IMR-90 (cell line): ENCODE results near the gene ADAM15. TPM values are rescaled to one million over a fixed set of nuclear protein-coding genes. Genes with fewer than 3 reads are reported as not detected.

ENCODE experiments used
- ATAC-seq: fragments of 200-7000 bp; cut with Tn5 transposase; 2 replicates; pipeline ENCODE4 v1.9.1; 2020; ENCODE audit warnings: low read depth, mild to moderate bottlenecking, moderate library complexity
- BruUV-seq: library from RNA; stranded (reverse); fragments of 400-500 nt; replicated peaks from 2 replicates; lab custom pipeline; 2021; lab: Mats Ljungman, UMichigan
- CTCF ChIA-PET: fragments of 300-600 bp; formaldehyde crosslinking; extraction: SDS; loops from one replicate; lab custom pipeline; 2021; ENCODE audit warnings: antibody characterized with exemption; lab: Yijun Ruan, JAX
- POLR2A ChIA-PET: fragments of 300-600 bp; sonication (Branson Sonifier 250); formaldehyde crosslinking; loops from one replicate; lab custom pipeline; 2022; ENCODE audit warnings: antibody characterized with exemption; ENCODE audit not compliant: unreplicated experiment; lab: Charles Lee
- DNase-seq: peaks from one replicate; pipeline ENCODE4 v3.0.0; 2013
- H2AFZ ChIP-seq: replicated peaks from 2 replicates; pipeline ENCODE3; 2013; ENCODE audit warnings: low read length, mild to moderate bottlenecking; ENCODE audit not compliant: poor library complexity
- H2AK5ac ChIP-seq: 2 replicates; pipeline ENCODE4 v1.6.1; 2013; ENCODE audit warnings: low read depth, low read length, inconsistent platforms
- H2AK9ac ChIP-seq: replicated peaks from 2 replicates; pipeline ENCODE3; 2013; ENCODE audit warnings: mild to moderate bottlenecking, low read depth, low read length, moderate library complexity; ENCODE audit not compliant: poor library complexity
- H2BK120ac ChIP-seq: 2 replicates; pipeline ENCODE4 v1.6.1; 2013; ENCODE audit warnings: low read depth, low read length, inconsistent platforms
- H2BK15ac ChIP-seq: 3 replicates; pipeline ENCODE4 v1.6.1; 2013; ENCODE audit warnings: low read depth, low read length, inconsistent platforms
- H2BK20ac ChIP-seq: 2 replicates; pipeline ENCODE4 v1.6.1; 2013; ENCODE audit warnings: low read depth, mild to moderate bottlenecking, inconsistent platforms, low read length, moderate library complexity
- H2BK5ac ChIP-seq: 2 replicates; pipeline ENCODE4 v1.6.1; 2013; ENCODE audit warnings: mild to moderate bottlenecking, low read depth, low read length, inconsistent platforms; ENCODE audit not compliant: poor library complexity, severe bottlenecking
- H3K14ac ChIP-seq: replicated peaks from 2 replicates; pipeline ENCODE4 v1.6.1; 2013; ENCODE audit warnings: low read depth, low read length, inconsistent platforms
- H3K18ac ChIP-seq: 2 replicates; pipeline ENCODE4 v1.6.1; 2013; ENCODE audit warnings: low read depth, low read length, control low read depth
- H3K23ac ChIP-seq: 2 replicates; pipeline ENCODE4 v1.6.1; 2013; ENCODE audit warnings: low read depth, low read length, inconsistent platforms
- H3K27ac ChIP-seq: 2 replicates; pipeline ENCODE4 v1.5.1; 2013; ENCODE audit warnings: mild to moderate bottlenecking, control low read depth, low read length; ENCODE audit not compliant: insufficient read depth
- H3K27me3 ChIP-seq: 2 replicates; pipeline ENCODE4 v1.6.1; 2013; ENCODE audit warnings: low read length; ENCODE audit not compliant: control insufficient read depth, insufficient read depth
- H3K36me3 ChIP-seq: 2 replicates; pipeline ENCODE4 v1.6.1; 2013; ENCODE audit warnings: low read length, mixed read lengths; ENCODE audit not compliant: control insufficient read depth, insufficient read depth
- H3K4ac ChIP-seq: 2 replicates; pipeline ENCODE4 v1.6.1; 2013; ENCODE audit warnings: low read depth, low read length, inconsistent platforms
- H3K4me1 ChIP-seq: 2 replicates; pipeline ENCODE4 v1.6.1; 2013; ENCODE audit warnings: low read length, mixed read lengths; ENCODE audit not compliant: control insufficient read depth, insufficient read depth
- H3K4me2 ChIP-seq: 2 replicates; pipeline ENCODE4 v1.6.1; 2013; ENCODE audit warnings: low read depth, mild to moderate bottlenecking, control low read depth, low read length, moderate library complexity
- H3K4me3 ChIP-seq: 2 replicates; pipeline ENCODE4 v1.5.1; 2013; ENCODE audit warnings: low read depth, mild to moderate bottlenecking, control low read depth, low read length, moderate library complexity; ENCODE audit not compliant: insufficient read depth
- H3K56ac ChIP-seq: 2 replicates; pipeline ENCODE4 v1.6.1; 2013; ENCODE audit warnings: low read length, inconsistent platforms; ENCODE audit not compliant: insufficient read depth; ENCODE audit errors: extremely low read depth
- H3K79me1 ChIP-seq, 2 experiments: 2 replicates each; pipeline ENCODE4 v1.6.1; 2013; ENCODE audit warnings: low read length in 2 of 2, inconsistent platforms in 1 of 2, low read depth in 1 of 2
- H3K9ac ChIP-seq: 2 replicates; pipeline ENCODE4 v1.6.1; 2013; ENCODE audit warnings: low read depth, low read length, control low read depth
- H3K9me1 ChIP-seq: 2 replicates; pipeline ENCODE4 v1.6.1; 2013; ENCODE audit warnings: low read length, inconsistent platforms; ENCODE audit not compliant: insufficient read depth
- H3K9me3 ChIP-seq: 2 replicates; pipeline ENCODE4 v1.6.1; 2013; ENCODE audit warnings: low read length; ENCODE audit not compliant: control insufficient read depth, insufficient read depth
- H4K20me1 ChIP-seq: 2 replicates; pipeline ENCODE4 v1.6.1; 2013; ENCODE audit warnings: low read length, inconsistent platforms; ENCODE audit not compliant: insufficient read depth
- H4K5ac ChIP-seq: 2 replicates; pipeline ENCODE4 v1.6.1; 2013; ENCODE audit warnings: mild to moderate bottlenecking, low read depth, low read length, control low read depth
- H4K8ac ChIP-seq, 2 experiments: 2 replicates each; pipeline ENCODE4 v1.6.1; 2013; ENCODE audit warnings: low read depth in 2 of 2, low read length in 2 of 2, control low read depth in 1 of 2, inconsistent platforms in 1 of 2
- H4K91ac ChIP-seq: 2 replicates; pipeline ENCODE4 v1.6.1; 2013; ENCODE audit warnings: low read depth, low read length, inconsistent platforms; ENCODE audit not compliant: insufficient read depth
- BHLHE40 ChIP-seq: fragments of 150-350 bp; IDR thresholded peaks from 2 replicates; pipeline ENCODE4 v1.6.1; 2016; ENCODE audit warnings: mild to moderate bottlenecking, low read depth, low read length
- CEBPB ChIP-seq: IDR thresholded peaks from 2 replicates; pipeline ENCODE4 v1.6.1; 2012; ENCODE audit warnings: low read depth, low read length, improper control_type of control experiment
- FOS ChIP-seq: fragments of 150-350 bp; IDR thresholded peaks from 2 replicates; pipeline ENCODE4 v1.6.1; 2016; ENCODE audit warnings: low read depth, low read length
- MAFK ChIP-seq: IDR thresholded peaks from 2 replicates; pipeline ENCODE4 v1.6.1; 2012; ENCODE audit warnings: low read depth, low read length, improper control_type of control experiment
- MAZ ChIP-seq: IDR thresholded peaks from 2 replicates; pipeline ENCODE4 v1.6.1; 2012; ENCODE audit warnings: low read depth, mild to moderate bottlenecking, low read length, improper control_type of control experiment, moderate library complexity, borderline replicate concordance
- POLR2A ChIP-seq: IDR thresholded peaks from 2 replicates; pipeline ENCODE4 v1.6.1; 2012; ENCODE audit warnings: mild to moderate bottlenecking, low read depth, low read length
- RCOR1 ChIP-seq: IDR thresholded peaks from 2 replicates; pipeline ENCODE4 v1.6.1; 2012; ENCODE audit warnings: mild to moderate bottlenecking, low read length, improper control_type of control experiment; ENCODE audit not compliant: insufficient replicate concordance
- RFX5 ChIP-seq: IDR thresholded peaks from 2 replicates; pipeline ENCODE4 v1.8.0; 2012; ENCODE audit warnings: low read depth, mild to moderate bottlenecking, low read length, moderate library complexity
- SMC3 ChIP-seq: fragments of 150-350 bp; IDR thresholded peaks from 2 replicates; pipeline ENCODE4 v1.6.1; 2016; ENCODE audit warnings: low read depth, mild to moderate bottlenecking, antibody characterized with exemption, low read length, moderate library complexity
- WGBS, 2 experiments: methylation state at CpG; one replicate each; pipeline versions ENCODE4 v1.1.5 to v1.1.7; 2013; ENCODE audit warnings: missing lambda C conversion rate in 2 of 2; ENCODE audit not compliant: insufficient read length in 1 of 2; ENCODE audit errors: extremely low coverage in 2 of 2; 5-methylcytosine and 5-hydroxymethylcytosine counted together
- dilution Hi-C: fragments of 300-500 bp; cut with HindIII; formaldehyde crosslinking; loops from one replicate; pipeline ENCODE4 v1.14.3; 2018; ENCODE audit warnings: low sequenced_read_pairs; ENCODE audit not compliant: unreplicated experiment
- in situ Hi-C: fragments of 300-500 bp; cut with MboI; formaldehyde crosslinking; loops from 3 replicates; pipeline ENCODE4 v1.14.3; 2019; ENCODE audit warnings: low sequenced_read_pairs, inconsistent platforms, mixed read lengths
- intact Hi-C: fragments of 100-400 bp; cut with micrococcal nuclease; formaldehyde crosslinking; loops from 2 replicates; pipeline ENCODE4 v1.10.0; 2022
- polyA plus RNA-seq, 3 experiments: library from polyadenylated mRNA; depleted of rRNA; stranded (reverse); fragments of >200 nt; gene quantifications; 2 replicates each; pipeline ENCODE4 v1.2.3, GENCODE V29; 2012; ENCODE audit warnings: low replicate concordance in 1 of 3
- total RNA-seq: library from RNA; depleted of rRNA; stranded (reverse); fragments of >200 nt; gene quantifications from 2 replicates; pipeline ENCODE4 v1.2.3, GENCODE V29; 2012
- TF ChIP-seq, protein P1 (sequence below): conservative IDR thresholded peaks from 2 replicates; pipeline ENCODE4 v1.5.1; 2012; ENCODE audit warnings: mild to moderate bottlenecking, low read depth, low read length, improper control_type of control experiment
- TF ChIP-seq, protein P2 (sequence below): fragments of 150-350 bp; IDR thresholded peaks from 2 replicates; pipeline ENCODE4 v1.6.1; 2016; ENCODE audit warnings: low read depth, mild to moderate bottlenecking, low read length, moderate library complexity, borderline replicate concordance

Gene ADAM15
- total and polyA plus RNA-seq, 2 of the 4 experiments (the other 2 are of a cell fraction), result 25.6 to 52.4 TPM

DNA sequence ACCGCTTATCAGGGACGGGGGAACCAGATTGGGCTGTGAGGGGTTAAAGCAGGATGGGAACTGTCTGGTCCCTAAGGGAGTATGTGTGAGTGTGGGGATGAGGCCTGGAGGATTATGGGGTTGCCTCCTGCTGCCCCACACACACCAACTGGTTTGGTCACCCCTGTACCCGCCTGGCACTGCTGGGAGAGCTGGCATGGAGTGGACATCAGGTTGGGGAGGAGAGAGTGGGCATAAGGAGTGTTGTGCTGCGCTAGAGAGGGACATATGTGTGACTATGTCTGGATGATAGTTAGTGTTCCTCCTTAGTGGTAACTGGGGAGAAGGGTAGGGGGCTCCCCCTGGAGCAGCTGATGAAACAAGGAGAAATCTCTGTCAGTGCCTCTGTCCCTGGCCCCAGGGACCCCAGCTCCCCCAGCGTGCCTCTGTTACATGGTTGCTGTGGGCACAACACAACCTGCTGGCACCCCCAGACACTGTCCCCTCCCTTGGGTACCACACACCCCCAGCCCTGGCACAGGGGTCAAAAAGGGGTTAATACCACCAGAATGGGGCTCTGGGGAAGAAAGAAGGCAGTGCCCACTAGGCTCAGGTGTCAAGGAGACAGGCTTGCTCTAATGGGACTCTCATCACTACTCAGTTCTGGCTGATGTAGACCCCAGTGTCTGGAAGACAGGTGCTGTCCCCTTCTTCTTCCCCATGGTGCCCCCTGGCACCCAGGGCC, 46.6 kb upstream of the ADAM15 start (continued):
- no peak for TF ChIP-seq CEBPB
- no peak for TF ChIP-seq FOS

DNA sequence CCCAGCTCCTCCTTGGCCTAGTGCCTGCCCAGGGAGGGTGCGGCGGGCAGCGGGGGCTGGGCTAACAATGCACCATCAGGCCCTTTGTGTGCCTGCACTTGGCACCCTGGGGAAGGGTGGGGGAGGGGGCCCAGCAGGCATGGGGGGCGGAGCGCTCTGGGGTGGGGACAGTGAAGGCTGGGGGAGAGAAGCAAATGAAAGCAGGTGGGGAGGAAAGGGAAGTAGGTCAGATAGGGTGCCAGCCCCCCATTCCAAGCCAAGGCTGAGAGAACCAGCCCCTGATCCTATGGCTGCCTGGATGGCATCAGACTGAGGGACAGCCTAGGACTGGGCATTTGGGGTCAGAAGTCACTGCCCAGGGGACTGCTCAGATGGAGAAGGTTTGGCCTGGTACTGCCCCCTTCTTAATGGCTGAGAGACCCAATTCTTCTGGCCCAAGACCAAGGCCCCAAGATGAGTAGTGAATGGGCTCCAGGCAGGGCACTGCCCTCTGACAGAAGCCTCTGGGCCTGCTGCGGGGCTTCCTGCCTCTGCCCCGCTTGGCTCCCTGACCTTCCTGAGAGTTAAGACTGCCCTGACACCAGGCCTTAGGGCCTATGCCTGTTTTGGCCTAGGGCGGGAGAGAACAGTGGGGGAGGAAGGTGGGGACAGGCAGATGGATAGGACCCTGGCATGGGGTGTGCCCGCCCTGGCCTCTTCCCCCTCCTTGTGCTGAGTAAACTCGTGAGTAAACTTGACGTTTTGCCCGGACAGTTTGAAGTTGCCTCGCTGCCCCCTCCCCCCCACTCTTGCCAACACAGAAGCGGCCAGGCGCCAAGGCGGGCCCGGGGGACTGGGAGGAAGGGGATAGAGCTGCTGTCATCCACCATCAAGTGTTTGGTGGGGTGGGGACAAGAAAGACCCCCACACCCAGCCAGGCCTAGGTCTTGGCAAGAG, 45.8 kb upstream of the ADAM15 start:
- no peak overlapping the region for H2BK20ac ChIP-seq
- no peak overlapping the region for H3K14ac ChIP-seq
- no peak overlapping the region for H4K5ac ChIP-seq
- H3K4me1 ChIP-seq, result peaks cover 13% of the 10 kb centered on the region
- 100% methylated on average over 1 of the region's 17 CpGs; no CpG with 5 or more reads in 1 of the 2 experiments for WGBS, 2 experiments
- H4K91ac ChIP-seq, result peak overlapping the region; percentile 98; the same call in 1 of the 2 replicates
- H3K36me3 ChIP-seq, result peaks cover 2% of the 10 kb centered on the region
- no peak overlapping the region for H3K18ac ChIP-seq
- no peak overlapping the region for H3K4me3 ChIP-seq
- DNase-seq, result no peak
- H3K9ac ChIP-seq, result no peak overlapping the region
- ATAC-seq, result no peak
- dilution Hi-C loops (no loop called here), in situ Hi-C loops (no loop called here), intact Hi-C loops (no loop called here)
- H2AK9ac ChIP-seq, result peak overlapping the region; percentile 99
- H2AK5ac ChIP-seq, result peak overlapping the region; percentile 99
- H3K27me3 ChIP-seq, result no peaks in the 10 kb centered on the region
- no peak overlapping the region for H2BK120ac ChIP-seq
- H3K56ac ChIP-seq, result no peak overlapping the region
- peak overlapping the region; percentile 7 for H2AFZ ChIP-seq
- no TSS peak for BruUV-seq
- peaks cover 4% of the 10 kb centered on the region; the same call in 1 of the 2 replicates for H4K20me1 ChIP-seq
- H2BK5ac ChIP-seq, result peak overlapping the region; percentile 12
- ChIA-PET POLR2A (no interaction called here), CTCF (no interaction called here)
- no peak overlapping the region; the same call in 1 of the 2 replicates for H3K23ac ChIP-seq
- no peaks in the 10 kb centered on the region for H3K9me3 ChIP-seq
- peak overlapping the region; percentile 99; the same call in 1 of the 2 replicates for H3K4ac ChIP-seq
- H4K8ac ChIP-seq, result peak overlapping the region in 1 of 2 experiments; percentile 92; a peak in 1 of 4 replicates
- H3K9me1 ChIP-seq, result peaks cover 12% of the 10 kb centered on the region
- H3K27ac ChIP-seq, result no peak overlapping the region
- no peak overlapping the region for H3K4me2 ChIP-seq
- no peak overlapping the region for H2BK15ac ChIP-seq
- peaks cover 14 to 67% of the 10 kb centered on the region in 2 experiments for H3K79me1 ChIP-seq
- TF ChIP-seq SMC3 (no peak), BHLHE40 (no peak), MAZ (no peak), MAFK (no peak), POLR2A (no peak), RCOR1 (no peak), RFX5 (no peak), FOS (no peak)
- TF ChIP-seq, protein P1, sequence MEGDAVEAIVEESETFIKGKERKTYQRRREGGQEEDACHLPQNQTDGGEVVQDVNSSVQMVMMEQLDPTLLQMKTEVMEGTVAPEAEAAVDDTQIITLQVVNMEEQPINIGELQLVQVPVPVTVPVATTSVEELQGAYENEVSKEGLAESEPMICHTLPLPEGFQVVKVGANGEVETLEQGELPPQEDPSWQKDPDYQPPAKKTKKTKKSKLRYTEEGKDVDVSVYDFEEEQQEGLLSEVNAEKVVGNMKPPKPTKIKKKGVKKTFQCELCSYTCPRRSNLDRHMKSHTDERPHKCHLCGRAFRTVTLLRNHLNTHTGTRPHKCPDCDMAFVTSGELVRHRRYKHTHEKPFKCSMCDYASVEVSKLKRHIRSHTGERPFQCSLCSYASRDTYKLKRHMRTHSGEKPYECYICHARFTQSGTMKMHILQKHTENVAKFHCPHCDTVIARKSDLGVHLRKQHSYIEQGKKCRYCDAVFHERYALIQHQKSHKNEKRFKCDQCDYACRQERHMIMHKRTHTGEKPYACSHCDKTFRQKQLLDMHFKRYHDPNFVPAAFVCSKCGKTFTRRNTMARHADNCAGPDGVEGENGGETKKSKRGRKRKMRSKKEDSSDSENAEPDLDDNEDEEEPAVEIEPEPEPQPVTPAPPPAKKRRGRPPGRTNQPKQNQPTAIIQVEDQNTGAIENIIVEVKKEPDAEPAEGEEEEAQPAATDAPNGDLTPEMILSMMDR, result no peak
- TF ChIP-seq, protein P2, sequence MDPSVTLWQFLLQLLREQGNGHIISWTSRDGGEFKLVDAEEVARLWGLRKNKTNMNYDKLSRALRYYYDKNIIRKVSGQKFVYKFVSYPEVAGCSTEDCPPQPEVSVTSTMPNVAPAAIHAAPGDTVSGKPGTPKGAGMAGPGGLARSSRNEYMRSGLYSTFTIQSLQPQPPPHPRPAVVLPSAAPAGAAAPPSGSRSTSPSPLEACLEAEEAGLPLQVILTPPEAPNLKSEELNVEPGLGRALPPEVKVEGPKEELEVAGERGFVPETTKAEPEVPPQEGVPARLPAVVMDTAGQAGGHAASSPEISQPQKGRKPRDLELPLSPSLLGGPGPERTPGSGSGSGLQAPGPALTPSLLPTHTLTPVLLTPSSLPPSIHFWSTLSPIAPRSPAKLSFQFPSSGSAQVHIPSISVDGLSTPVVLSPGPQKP, result no peak
